ENCODE measurements around the gene EMX2.

Gene EMX2

DNA sequence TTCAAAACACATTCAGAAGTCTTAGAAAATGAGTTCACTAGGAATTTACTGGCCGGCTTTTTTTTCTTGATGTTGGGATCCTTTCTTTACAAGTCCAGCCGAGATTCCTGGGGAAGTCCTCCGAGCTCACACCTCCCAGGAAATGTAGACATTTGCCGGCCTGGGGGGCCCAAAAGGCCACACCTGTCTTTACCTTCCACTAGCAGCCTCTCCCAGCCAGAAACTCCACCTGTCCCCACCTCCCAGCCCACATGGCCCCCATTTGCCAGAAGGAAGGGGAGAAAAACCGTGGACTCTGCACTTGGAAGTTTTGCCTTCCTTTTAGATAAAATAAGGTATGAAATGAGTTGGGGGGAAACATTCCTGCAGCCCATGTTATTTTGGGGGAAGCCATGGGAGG lies 27.6 kb upstream of the EMX2 start (continued):
- TF ChIP-seq, protein P1, sequence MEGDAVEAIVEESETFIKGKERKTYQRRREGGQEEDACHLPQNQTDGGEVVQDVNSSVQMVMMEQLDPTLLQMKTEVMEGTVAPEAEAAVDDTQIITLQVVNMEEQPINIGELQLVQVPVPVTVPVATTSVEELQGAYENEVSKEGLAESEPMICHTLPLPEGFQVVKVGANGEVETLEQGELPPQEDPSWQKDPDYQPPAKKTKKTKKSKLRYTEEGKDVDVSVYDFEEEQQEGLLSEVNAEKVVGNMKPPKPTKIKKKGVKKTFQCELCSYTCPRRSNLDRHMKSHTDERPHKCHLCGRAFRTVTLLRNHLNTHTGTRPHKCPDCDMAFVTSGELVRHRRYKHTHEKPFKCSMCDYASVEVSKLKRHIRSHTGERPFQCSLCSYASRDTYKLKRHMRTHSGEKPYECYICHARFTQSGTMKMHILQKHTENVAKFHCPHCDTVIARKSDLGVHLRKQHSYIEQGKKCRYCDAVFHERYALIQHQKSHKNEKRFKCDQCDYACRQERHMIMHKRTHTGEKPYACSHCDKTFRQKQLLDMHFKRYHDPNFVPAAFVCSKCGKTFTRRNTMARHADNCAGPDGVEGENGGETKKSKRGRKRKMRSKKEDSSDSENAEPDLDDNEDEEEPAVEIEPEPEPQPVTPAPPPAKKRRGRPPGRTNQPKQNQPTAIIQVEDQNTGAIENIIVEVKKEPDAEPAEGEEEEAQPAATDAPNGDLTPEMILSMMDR (tag by site-specific recombination; IDR thresholded peaks at IDR 0.05): no peak
- TF ChIP-seq ZBTB21 (tag by site-specific recombination; IDR thresholded peaks at IDR 0.05): no peak
- TF ChIP-seq, protein P2, sequence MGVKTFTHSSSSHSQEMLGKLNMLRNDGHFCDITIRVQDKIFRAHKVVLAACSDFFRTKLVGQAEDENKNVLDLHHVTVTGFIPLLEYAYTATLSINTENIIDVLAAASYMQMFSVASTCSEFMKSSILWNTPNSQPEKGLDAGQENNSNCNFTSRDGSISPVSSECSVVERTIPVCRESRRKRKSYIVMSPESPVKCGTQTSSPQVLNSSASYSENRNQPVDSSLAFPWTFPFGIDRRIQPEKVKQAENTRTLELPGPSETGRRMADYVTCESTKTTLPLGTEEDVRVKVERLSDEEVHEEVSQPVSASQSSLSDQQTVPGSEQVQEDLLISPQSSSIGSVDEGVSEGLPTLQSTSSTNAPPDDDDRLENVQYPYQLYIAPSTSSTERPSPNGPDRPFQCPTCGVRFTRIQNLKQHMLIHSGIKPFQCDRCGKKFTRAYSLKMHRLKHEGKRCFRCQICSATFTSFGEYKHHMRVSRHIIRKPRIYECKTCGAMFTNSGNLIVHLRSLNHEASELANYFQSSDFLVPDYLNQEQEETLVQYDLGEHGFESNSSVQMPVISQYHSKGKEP (tag by site-specific recombination; IDR thresholded peaks at IDR 0.05): no peak
- no peak for TF ChIP-seq ZNF76 (tag by site-specific recombination; IDR thresholded peaks at IDR 0.05; ENCODE audit: borderline replicate concordance, low read depth)
- no peak for TF ChIP-seq ZNF501 (tag by site-specific recombination; IDR thresholded peaks at IDR 0.05)
- TF ChIP-seq ZNF10 (tag by site-specific recombination; IDR thresholded peaks at IDR 0.05): no peak
- TF ChIP-seq, protein P3, sequence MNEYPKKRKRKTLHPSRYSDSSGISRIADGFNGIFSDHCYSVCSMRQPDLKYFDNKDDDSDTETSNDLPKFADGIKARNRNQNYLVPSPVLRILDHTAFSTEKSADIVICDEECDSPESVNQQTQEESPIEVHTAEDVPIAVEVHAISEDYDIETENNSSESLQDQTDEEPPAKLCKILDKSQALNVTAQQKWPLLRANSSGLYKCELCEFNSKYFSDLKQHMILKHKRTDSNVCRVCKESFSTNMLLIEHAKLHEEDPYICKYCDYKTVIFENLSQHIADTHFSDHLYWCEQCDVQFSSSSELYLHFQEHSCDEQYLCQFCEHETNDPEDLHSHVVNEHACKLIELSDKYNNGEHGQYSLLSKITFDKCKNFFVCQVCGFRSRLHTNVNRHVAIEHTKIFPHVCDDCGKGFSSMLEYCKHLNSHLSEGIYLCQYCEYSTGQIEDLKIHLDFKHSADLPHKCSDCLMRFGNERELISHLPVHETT (tag by site-specific recombination; IDR thresholded peaks at IDR 0.05): no peak
- TF ChIP-seq ZNF623 (tag by site-specific recombination; IDR thresholded peaks at IDR 0.05): no peak

DNA sequence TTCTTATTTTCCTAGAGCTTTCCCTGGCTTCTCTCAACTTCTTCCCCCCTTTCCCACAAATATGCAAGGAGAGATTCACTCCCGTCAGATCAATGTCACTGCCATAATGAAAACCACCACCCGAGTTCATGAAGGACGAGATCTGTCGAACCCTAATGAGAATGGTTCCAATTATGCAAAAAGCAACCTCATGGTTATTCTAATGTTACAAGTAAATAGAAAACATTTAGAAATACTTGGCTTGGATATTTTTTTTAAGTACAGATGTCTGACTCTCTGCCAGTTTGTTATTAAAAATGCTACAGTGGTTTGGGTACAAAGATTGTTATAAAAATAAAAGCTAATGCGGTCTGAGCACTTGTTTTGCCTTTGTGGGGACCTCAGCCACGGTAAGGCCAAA lies 25.9 kb upstream of the EMX2 start:
- no peak overlapping the region for H3K4me3 ChIP-seq (ENCODE audit: low read depth, low read length)
- H3K27ac ChIP-seq (ENCODE audit: extremely low read depth, low read depth, low read length): no peak overlapping the region
- no peaks in the 10 kb centered on the region for H3K9me3 ChIP-seq (ENCODE audit: control insufficient read depth, insufficient read depth, low read depth, low read length)
- no peaks in the 10 kb centered on the region; the same call in 1 of the 2 replicates for H3K4me1 ChIP-seq (ENCODE audit: control insufficient read depth, insufficient read depth, low read length)
- POLR2A ChIA-PET: no interaction called here
- CTCF ChIA-PET: interaction anchor here (1.0 to 1.2 kb wide), 3 partner anchors 20 to 74 kb away, joined by 3 to 4 read pairs (median 3); no protein-coding TSS in a partner anchor
- no peaks in the 10 kb centered on the region for H3K36me3 ChIP-seq (ENCODE audit: control insufficient read depth in 2 of 2, insufficient read depth in 1 of 2, low read length in 2 of 2)
- TF ChIP-seq HOXA7 (CRISPR knock-in tag; IDR thresholded peaks at IDR 0.05; ENCODE audit: borderline replicate concordance) (no peak), ZNF324 (tag by site-specific recombination; IDR thresholded peaks at IDR 0.05) (no peak), SCRT1 (tag by site-specific recombination; IDR thresholded peaks at IDR 0.05; ENCODE audit: borderline replicate concordance) (no peak), ZNF514 (tag by site-specific recombination; IDR thresholded peaks at IDR 0.05) (no peak), TRIM28 (IDR thresholded peaks at IDR 0.05; ENCODE audit: borderline replicate concordance, low read length) (no peak), OVOL3 (tag by site-specific recombination; IDR thresholded peaks at IDR 0.05) (no peak), ZNF366 (tag by site-specific recombination; conservative IDR thresholded peaks at IDR 0.05) (no peak), ZNF747 (tag by site-specific recombination; IDR thresholded peaks at IDR 0.05) (no peak), IKZF3 (tag by site-specific recombination; IDR thresholded peaks at IDR 0.05) (no peak), ZBTB21 (tag by site-specific recombination; IDR thresholded peaks at IDR 0.05) (no peak), ZNF274 (IDR thresholded peaks at IDR 0.05; ENCODE audit: low read length) (no peak), ZNF274 (tag by site-specific recombination; IDR thresholded peaks at IDR 0.05; ENCODE audit: borderline replicate concordance) (no peak)
- TF ChIP-seq, protein P4, sequence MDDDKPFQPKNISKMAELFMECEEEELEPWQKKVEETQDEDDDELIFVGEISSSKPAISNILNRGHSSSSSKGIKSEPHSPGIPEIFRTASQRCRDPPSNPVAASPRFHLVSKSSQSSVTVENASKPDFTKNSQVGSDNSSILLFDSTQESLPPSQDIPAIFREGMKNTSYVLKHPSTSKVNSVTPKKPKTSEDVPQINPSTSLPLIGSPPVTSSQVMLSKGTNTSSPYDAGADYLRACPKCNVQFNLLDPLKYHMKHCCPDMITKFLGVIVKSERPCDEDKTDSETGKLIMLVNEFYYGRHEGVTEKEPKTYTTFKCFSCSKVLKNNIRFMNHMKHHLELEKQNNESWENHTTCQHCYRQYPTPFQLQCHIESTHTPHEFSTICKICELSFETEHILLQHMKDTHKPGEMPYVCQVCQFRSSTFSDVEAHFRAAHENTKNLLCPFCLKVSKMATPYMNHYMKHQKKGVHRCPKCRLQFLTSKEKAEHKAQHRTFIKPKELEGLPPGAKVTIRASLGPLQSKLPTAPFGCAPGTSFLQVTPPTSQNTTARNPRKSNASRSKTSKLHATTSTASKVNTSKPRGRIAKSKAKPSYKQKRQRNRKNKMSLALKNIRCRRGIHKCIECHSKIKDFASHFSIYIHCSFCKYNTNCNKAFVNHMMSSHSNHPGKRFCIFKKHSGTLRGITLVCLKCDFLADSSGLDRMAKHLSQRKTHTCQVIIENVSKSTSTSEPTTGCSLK (tag by site-specific recombination; IDR thresholded peaks at IDR 0.05): no peak
- TF ChIP-seq, protein P5, sequence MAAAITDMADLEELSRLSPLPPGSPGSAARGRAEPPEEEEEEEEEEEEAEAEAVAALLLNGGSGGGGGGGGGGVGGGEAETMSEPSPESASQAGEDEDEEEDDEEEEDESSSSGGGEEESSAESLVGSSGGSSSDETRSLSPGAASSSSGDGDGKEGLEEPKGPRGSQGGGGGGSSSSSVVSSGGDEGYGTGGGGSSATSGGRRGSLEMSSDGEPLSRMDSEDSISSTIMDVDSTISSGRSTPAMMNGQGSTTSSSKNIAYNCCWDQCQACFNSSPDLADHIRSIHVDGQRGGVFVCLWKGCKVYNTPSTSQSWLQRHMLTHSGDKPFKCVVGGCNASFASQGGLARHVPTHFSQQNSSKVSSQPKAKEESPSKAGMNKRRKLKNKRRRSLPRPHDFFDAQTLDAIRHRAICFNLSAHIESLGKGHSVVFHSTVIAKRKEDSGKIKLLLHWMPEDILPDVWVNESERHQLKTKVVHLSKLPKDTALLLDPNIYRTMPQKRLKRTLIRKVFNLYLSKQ (tag by site-specific recombination; IDR thresholded peaks at IDR 0.05; ENCODE audit: borderline replicate concordance): no peak
- TF ChIP-seq, protein P6, sequence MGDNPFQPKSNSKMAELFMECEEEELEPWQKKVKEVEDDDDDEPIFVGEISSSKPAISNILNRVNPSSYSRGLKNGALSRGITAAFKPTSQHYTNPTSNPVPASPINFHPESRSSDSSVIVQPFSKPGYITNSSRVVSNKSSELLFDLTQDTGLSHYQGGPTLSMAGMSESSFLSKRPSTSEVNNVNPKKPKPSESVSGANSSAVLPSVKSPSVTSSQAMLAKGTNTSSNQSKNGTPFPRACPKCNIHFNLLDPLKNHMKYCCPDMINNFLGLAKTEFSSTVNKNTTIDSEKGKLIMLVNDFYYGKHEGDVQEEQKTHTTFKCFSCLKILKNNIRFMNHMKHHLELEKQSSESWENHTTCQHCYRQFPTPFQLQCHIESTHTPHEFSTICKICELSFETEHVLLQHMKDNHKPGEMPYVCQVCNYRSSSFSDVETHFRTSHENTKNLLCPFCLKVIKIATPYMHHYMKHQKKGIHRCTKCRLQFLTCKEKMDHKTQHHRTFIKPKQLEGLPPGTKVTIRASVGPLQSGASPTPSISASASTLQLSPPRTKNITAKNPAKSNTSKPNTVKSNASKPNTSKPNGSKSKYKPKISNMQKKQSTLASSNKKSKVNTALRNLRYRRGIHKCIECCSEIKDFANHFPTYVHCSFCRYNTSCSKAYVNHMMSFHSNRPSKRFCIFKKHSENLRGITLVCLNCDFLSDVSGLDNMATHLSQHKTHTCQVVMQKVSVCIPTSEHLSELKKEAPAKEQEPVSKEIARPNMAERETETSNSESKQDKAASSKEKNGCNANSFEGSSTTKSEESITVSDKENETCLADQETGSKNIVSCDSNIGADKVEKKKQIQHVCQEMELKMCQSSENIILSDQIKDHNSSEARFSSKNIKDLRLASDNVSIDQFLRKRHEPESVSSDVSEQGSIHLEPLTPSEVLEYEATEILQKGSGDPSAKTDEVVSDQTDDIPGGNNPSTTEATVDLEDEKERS (tag by site-specific recombination; IDR thresholded peaks at IDR 0.05): no peak
- TF ChIP-seq, protein P7, sequence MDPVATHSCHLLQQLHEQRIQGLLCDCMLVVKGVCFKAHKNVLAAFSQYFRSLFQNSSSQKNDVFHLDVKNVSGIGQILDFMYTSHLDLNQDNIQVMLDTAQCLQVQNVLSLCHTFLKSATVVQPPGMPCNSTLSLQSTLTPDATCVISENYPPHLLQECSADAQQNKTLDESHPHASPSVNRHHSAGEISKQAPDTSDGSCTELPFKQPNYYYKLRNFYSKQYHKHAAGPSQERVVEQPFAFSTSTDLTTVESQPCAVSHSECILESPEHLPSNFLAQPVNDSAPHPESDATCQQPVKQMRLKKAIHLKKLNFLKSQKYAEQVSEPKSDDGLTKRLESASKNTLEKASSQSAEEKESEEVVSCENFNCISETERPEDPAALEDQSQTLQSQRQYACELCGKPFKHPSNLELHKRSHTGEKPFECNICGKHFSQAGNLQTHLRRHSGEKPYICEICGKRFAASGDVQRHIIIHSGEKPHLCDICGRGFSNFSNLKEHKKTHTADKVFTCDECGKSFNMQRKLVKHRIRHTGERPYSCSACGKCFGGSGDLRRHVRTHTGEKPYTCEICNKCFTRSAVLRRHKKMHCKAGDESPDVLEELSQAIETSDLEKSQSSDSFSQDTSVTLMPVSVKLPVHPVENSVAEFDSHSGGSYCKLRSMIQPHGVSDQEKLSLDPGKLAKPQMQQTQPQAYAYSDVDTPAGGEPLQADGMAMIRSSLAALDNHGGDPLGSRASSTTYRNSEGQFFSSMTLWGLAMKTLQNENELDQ (tag by site-specific recombination; IDR thresholded peaks at IDR 0.05; ENCODE audit: low read depth): no peak

Data from HEK293 (cell line).